Measurements from ENCODE around the gene YJU2. TPM values are rescaled to one million over a fixed set of nuclear protein-coding genes. Genes with fewer than 3 reads are reported as not detected.

The YJU2 gene
- total RNA-seq, 1 experiment from 2014 or later: 46.9 TPM

- in situ Hi-C loops (cut with HindIII; ENCODE audit: low pct_unique_long_range_greater_than_20kb, low sequenced_read_pairs): no loop called here
- no peak for DNase-seq (ENCODE audit: low read depth)
Measured at GRCh38 chr19:4305257-4305612, 58.4 kb downstream of the YJU2 start.

DNA sequence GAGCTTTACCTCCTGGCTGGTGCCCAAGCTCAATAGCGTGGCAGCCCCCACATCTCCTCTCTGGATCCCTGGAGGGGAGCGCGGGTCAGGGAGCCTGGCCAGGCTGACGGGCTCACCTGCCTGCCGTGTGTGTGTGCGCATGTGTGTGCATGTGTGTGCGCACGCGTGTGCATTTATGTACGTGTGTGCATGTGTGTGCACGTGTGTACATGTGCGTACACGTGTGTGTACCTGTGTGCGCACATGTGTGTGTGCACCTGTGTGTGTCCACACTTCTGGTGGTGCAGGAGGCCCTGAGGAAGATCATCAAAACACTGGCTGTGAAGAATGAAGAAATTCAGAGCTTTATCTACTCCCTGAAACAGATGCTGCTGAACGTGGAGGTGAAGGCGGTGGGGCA is 58.8 kb downstream of the YJU2 start:
- no peak for DNase-seq (ENCODE audit: low read depth)
- in situ Hi-C loops (cut with HindIII; ENCODE audit: low pct_unique_long_range_greater_than_20kb, low sequenced_read_pairs): no loop called here

DNA sequence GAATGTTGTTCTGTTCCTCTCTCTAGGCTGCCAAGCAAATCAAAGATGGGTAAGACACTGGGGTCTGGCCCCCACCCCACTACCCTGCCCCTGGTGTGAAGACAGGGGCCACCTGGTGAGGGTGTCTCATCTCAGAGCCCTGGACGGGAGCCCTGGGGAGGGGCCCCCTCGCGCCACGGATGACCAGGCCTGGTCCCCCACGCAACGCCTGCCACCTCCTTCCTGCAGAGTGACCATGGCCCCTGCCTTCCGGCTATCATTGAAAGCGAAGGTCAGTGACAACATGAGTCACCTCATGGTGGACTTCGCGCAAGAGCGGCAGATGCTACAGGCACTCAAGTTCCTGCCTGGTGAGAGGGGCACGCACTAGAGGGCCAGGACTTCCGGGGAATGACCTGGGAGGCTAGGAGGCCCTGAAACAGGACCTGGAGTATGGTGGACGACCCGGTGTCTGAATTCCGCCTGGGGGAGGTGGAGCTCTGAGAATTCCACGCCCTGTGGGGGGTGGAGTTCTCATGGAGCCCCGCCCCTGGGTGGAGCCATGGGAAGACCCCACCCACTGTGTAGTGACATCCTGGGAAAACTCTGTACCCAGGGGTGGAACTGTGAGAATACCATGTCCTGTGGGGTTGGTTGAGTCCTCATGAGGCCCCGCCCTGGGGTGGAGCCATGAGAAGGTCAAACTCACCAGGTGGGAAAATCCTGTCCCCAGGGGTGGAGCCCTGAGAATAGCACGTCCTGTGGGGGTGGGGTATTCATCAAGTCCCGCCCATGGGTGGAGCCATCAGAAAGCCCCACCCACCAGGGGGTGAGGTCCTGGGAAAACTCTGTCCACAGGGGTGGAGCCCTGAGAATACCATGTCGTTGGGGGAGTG is 63.6 kb downstream of the YJU2 start:
- in situ Hi-C loops (cut with HindIII; ENCODE audit: low pct_unique_long_range_greater_than_20kb, low sequenced_read_pairs): no loop called here
- DNase-seq (ENCODE audit: low read depth): peak; percentile 100

- peak; percentile 49 for DNase-seq (ENCODE audit: low read depth)
- in situ Hi-C loops (cut with HindIII; ENCODE audit: low pct_unique_long_range_greater_than_20kb, low sequenced_read_pairs): no loop called here
Measured at GRCh38 chr19:4313847-4314490, 67.1 kb downstream of the YJU2 start.

DNA sequence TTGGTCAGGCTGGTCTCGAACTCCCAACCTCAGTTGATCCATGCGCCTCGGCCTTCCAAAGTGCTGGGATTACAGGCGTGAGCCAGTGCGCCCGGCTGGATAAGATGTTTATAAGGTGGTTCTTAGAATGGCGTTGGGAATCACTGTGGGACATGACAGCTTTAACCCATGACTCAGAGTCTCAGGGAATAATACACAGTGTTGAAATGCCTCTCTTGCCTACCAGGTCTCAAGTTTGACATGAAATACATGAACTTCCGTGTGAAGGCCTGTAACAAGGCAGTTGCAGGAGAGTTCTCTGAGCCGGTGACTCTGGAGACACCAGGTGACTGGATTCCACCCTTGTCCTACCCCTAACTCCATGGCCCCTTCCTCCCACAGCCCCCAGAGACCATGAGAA is 70.1 kb downstream of the YJU2 start:
- DNase-seq (ENCODE audit: low read depth): no peak

DNA sequence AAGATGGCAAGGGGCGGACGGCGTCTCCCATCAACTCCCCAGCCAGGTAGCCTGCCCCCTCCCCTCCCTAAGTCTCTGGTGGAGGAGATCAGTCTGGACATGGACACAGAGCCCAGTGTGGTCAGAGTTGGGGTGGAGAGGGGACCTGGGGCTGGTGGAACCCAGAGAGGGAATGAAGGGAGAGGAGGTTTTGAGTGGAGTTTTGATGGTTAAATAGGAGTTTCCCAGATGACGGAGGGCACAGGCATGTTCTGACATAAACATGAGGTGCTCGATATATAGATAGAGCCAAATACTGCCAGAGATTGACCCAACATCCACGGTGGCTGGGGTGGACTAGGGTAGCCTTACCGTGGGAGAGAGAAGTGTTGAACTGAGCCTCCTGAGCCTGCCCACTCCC is 71.6 kb downstream of the YJU2 start:
- no peak for DNase-seq (ENCODE audit: low read depth)
- in situ Hi-C loops (cut with HindIII; ENCODE audit: low pct_unique_long_range_greater_than_20kb, low sequenced_read_pairs): no loop called here

More for the DNA sequence above, 70.1 kb downstream of the YJU2 start:
- in situ Hi-C loops (cut with HindIII; ENCODE audit: low pct_unique_long_range_greater_than_20kb, low sequenced_read_pairs): no loop called here

Other genes starting within 250 kb of the YJU2 start
- 18.2 and 18.4 TPM in 2 replicates for gene PIAS4, start 239.3 kb upstream of the YJU2 start, total RNA-seq (2014; rRNA removed; shearing (Covaris generic); ENCODE audit: low replicate concordance)
- gene ZBTB7A, start 180.2 kb upstream of the YJU2 start, total RNA-seq (2014; rRNA removed; shearing (Covaris generic); ENCODE audit: low replicate concordance): 12.7 and 19.6 TPM in 2 replicates
- gene MAP2K2, start 123.0 kb upstream of the YJU2 start, total RNA-seq (2014; rRNA removed; shearing (Covaris generic); ENCODE audit: low replicate concordance): 318 and 353 TPM in 2 replicates
- gene CREB3L3, start 93.4 kb upstream of the YJU2 start, total RNA-seq (2014; rRNA removed; shearing (Covaris generic); ENCODE audit: low replicate concordance): not detected in 2 replicates
- gene SIRT6, start 64.5 kb upstream of the YJU2 start, total RNA-seq (2014; rRNA removed; shearing (Covaris generic); ENCODE audit: low replicate concordance): 27.2 and 28.8 TPM in 2 replicates
- 0.64 and 1.9 TPM in 2 replicates for gene ANKRD24, start 64.4 kb upstream of the YJU2 start, total RNA-seq (2014; rRNA removed; shearing (Covaris generic); ENCODE audit: low replicate concordance)
- gene EBI3, start 17.6 kb upstream of the YJU2 start, total RNA-seq (2014; rRNA removed; shearing (Covaris generic); ENCODE audit: low replicate concordance): 0.14 and 3.3 TPM in 2 replicates
- gene SHD, start 32.2 kb downstream of the YJU2 start, total RNA-seq (2014; rRNA removed; shearing (Covaris generic); ENCODE audit: low replicate concordance): not detected in 2 replicates
- not detected in 2 replicates for gene TMIGD2, start 55.3 kb downstream of the YJU2 start, total RNA-seq (2014; rRNA removed; shearing (Covaris generic); ENCODE audit: low replicate concordance)
- 12.7 and 15.8 TPM in 2 replicates for gene FSD1, start 57.5 kb downstream of the YJU2 start, total RNA-seq (2014; rRNA removed; shearing (Covaris generic); ENCODE audit: low replicate concordance)
- gene STAP2, start 91.7 kb downstream of the YJU2 start, total RNA-seq (2014; rRNA removed; shearing (Covaris generic); ENCODE audit: low replicate concordance): 7.6 and 25.1 TPM in 2 replicates
- gene MPND, start 96.5 kb downstream of the YJU2 start, total RNA-seq (2014; rRNA removed; shearing (Covaris generic); ENCODE audit: low replicate concordance): 36.5 and 57.5 TPM in 2 replicates
- gene SH3GL1, start 153.5 kb downstream of the YJU2 start, total RNA-seq (2014; rRNA removed; shearing (Covaris generic); ENCODE audit: low replicate concordance): 77.0 and 103 TPM in 2 replicates
- 45.4 and 61.0 TPM in 2 replicates for gene CHAF1A, start 155.6 kb downstream of the YJU2 start, total RNA-seq (2014; rRNA removed; shearing (Covaris generic); ENCODE audit: low replicate concordance)
- gene UBXN6, start 210.7 kb downstream of the YJU2 start, total RNA-seq (2014; rRNA removed; shearing (Covaris generic); ENCODE audit: low replicate concordance): 185 and 223 TPM in 2 replicates
- gene HDGFL2, start 225.2 kb downstream of the YJU2 start, total RNA-seq (2014; rRNA removed; shearing (Covaris generic); ENCODE audit: low replicate concordance): 68.4 and 71.6 TPM in 2 replicates

Data from Caki2 (cell line).